Urinary bladder (tissue), 4 donors: ENCODE results near the gene GRIK3. TPM values are rescaled to one million over a fixed set of nuclear protein-coding genes. Genes with fewer than 3 reads are reported as not detected.

Experiments used
- DNase-seq: peaks from one replicate; pipeline ENCODE4 v3.0.0-alpha.2; 2015; ENCODE audit errors: extremely low spot score
- H3K27ac ChIP-seq: one replicate; pipeline ENCODE4 v1.5.1; 2013; ENCODE audit warnings: low read depth, mild to moderate bottlenecking, moderate library complexity
- H3K36me3 ChIP-seq: one replicate; pipeline ENCODE4 v1.6.1; 2013; ENCODE audit warnings: mild to moderate bottlenecking, moderate library complexity; ENCODE audit not compliant: insufficient read depth
- H3K4me1 ChIP-seq: one replicate; pipeline ENCODE4 v1.6.1; 2013; ENCODE audit warnings: mild to moderate bottlenecking, moderate library complexity; ENCODE audit not compliant: insufficient read depth
- H3K4me3 ChIP-seq: one replicate; pipeline ENCODE4 v1.5.1; 2013; ENCODE audit warnings: low read depth, low read length
- WGBS: extraction: QIAGEN DNeasy Blood & Tissue Kit; methylation state at CpG from one replicate; pipeline ENCODE4 v1.1.7; 2013; 5-methylcytosine and 5-hydroxymethylcytosine counted together
- polyA plus RNA-seq: library from polyadenylated mRNA; stranded (reverse); fragments of 200-250 nt; gene quantifications from one replicate; pipeline ENCODE4 v1.2.3, GENCODE V29; 2013
- total RNA-seq: library from RNA; depleted of rRNA; stranded (reverse); fragments of >200 nt; gene quantifications from one replicate; pipeline ENCODE4 v1.2.3, GENCODE V29; 2014
- donor health status: healthy with polysubstance abuse.
- donor health status: healthy.

Gene GRIK3
- total and polyA plus RNA-seq, 2 donors = 1.7 to 4.1 TPM

GRCh38 chr1:36884029-36884701 lies 150.2 kb downstream of the GRIK3 start:
- WGBS = 72% methylated on average over 8 of the region's 8 CpGs

GRCh38 chr1:36883315-36883949 lies 150.9 kb downstream of the GRIK3 start:
- Histone ChIP-seq H3K27ac (no peak overlapping the region), H3K36me3 (no peaks in the 10 kb centered on the region), H3K4me3 (no peak overlapping the region), H3K4me1 (no peaks in the 10 kb centered on the region)
- DNase-seq = no peak
- WGBS = 82% methylated on average over 3 of the region's 3 CpGs

More at GRCh38 chr1:36884029-36884701, 150.2 kb downstream of the GRIK3 start:
- Histone ChIP-seq H3K4me1 (no peaks in the 10 kb centered on the region), H3K4me3 (no peak overlapping the region), H3K27ac (no peak overlapping the region), H3K36me3 (no peaks in the 10 kb centered on the region)
- no peak for DNase-seq

GRCh38 chr1:36882536-36883285 lies 151.6 kb downstream of the GRIK3 start:
- DNase-seq = no peak
- 88% methylated on average over 11 of the region's 11 CpGs for WGBS

GRCh38 chr1:36881541-36881940 lies 152.8 kb downstream of the GRIK3 start:
- no peak overlapping the region for H3K4me3 ChIP-seq
- no peaks in the 10 kb centered on the region for H3K36me3 ChIP-seq
- DNase-seq = no peak
- 86% methylated on average over 6 of the region's 6 CpGs for WGBS
- no peaks in the 10 kb centered on the region for H3K4me1 ChIP-seq
- no peak overlapping the region for H3K27ac ChIP-seq

More at GRCh38 chr1:36882536-36883285, 151.6 kb downstream of the GRIK3 start:
- Histone ChIP-seq H3K27ac (no peak overlapping the region), H3K4me1 (no peaks in the 10 kb centered on the region), H3K4me3 (no peak overlapping the region), H3K36me3 (no peaks in the 10 kb centered on the region)

- no peaks in the 10 kb centered on the region for H3K36me3 ChIP-seq
- no peaks in the 10 kb centered on the region for H3K4me1 ChIP-seq
- 82% methylated on average over 3 of the region's 3 CpGs for WGBS
- no peak overlapping the region for H3K4me3 ChIP-seq
- no peak for DNase-seq
- H3K27ac ChIP-seq = no peak overlapping the region
Observed at GRCh38 chr1:36881068-36881405, 153.3 kb downstream of the GRIK3 start.

GRCh38 chr1:36880155-36881067 lies 153.9 kb downstream of the GRIK3 start:
- no peak for DNase-seq

GRCh38 chr1:36879613-36880012 lies 154.7 kb downstream of the GRIK3 start:
- no peaks in the 10 kb centered on the region for H3K4me1 ChIP-seq
- no peak overlapping the region for H3K4me3 ChIP-seq
- no peak for DNase-seq
- 82% methylated on average over 6 of the region's 6 CpGs for WGBS
- H3K27ac ChIP-seq = no peak overlapping the region
- H3K36me3 ChIP-seq = no peaks in the 10 kb centered on the region

More at GRCh38 chr1:36880155-36881067, 153.9 kb downstream of the GRIK3 start:
- Histone ChIP-seq H3K4me1 (no peaks in the 10 kb centered on the region), H3K36me3 (no peaks in the 10 kb centered on the region), H3K27ac (no peak overlapping the region), H3K4me3 (no peak overlapping the region)
- 87% methylated on average over 22 of the region's 22 CpGs for WGBS

GRCh38 chr1:36876990-36877389 lies 157.3 kb downstream of the GRIK3 start:
- H3K4me1 ChIP-seq = no peaks in the 10 kb centered on the region
- no peak for DNase-seq
- H3K4me3 ChIP-seq = no peak overlapping the region
- 62% methylated on average over 1 of the region's 1 CpG for WGBS
- H3K27ac ChIP-seq = no peak overlapping the region
- no peaks in the 10 kb centered on the region for H3K36me3 ChIP-seq

GRCh38 chr1:36874271-36875060 lies 159.8 kb downstream of the GRIK3 start:
- WGBS = 73% methylated on average over 6 of the region's 6 CpGs
- Histone ChIP-seq H3K4me3 (no peak overlapping the region), H3K27ac (no peak overlapping the region), H3K36me3 (no peaks in the 10 kb centered on the region), H3K4me1 (no peaks in the 10 kb centered on the region)
- DNase-seq = no peak

GRCh38 chr1:36872858-36873257 lies 161.5 kb downstream of the GRIK3 start:
- no peak overlapping the region for H3K4me3 ChIP-seq
- no peaks in the 10 kb centered on the region for H3K4me1 ChIP-seq
- 67% methylated on average over 3 of the region's 3 CpGs for WGBS
- H3K27ac ChIP-seq = no peak overlapping the region
- H3K36me3 ChIP-seq = no peaks in the 10 kb centered on the region
- no peak for DNase-seq

- Histone ChIP-seq H3K27ac (no peak overlapping the region), H3K4me1 (no peaks in the 10 kb centered on the region), H3K36me3 (no peaks in the 10 kb centered on the region), H3K4me3 (no peak overlapping the region)
- no peak for DNase-seq
- 88% methylated on average over 22 of the region's 22 CpGs for WGBS
Observed at GRCh38 chr1:36872126-36872754, 162.1 kb downstream of the GRIK3 start.

- no peak overlapping the region for H3K27ac ChIP-seq
- 48% methylated on average over 21 of the region's 21 CpGs for WGBS
- no peak overlapping the region for H3K4me3 ChIP-seq
- no peaks in the 10 kb centered on the region for H3K4me1 ChIP-seq
- H3K36me3 ChIP-seq = no peaks in the 10 kb centered on the region
- no peak for DNase-seq
Observed at GRCh38 chr1:36871146-36871971, 163.0 kb downstream of the GRIK3 start.
